HG03354 (cell line): ENCODE measurements around the gene GPX2.

ENCODE experiments used
- ATAC-seq: cut with Tn5 transposase; IDR thresholded peaks from one replicate; pipeline ENCODE4 v1.9.1; 2021; ENCODE audit warnings: mild to moderate bottlenecking; ENCODE audit not compliant: unreplicated experiment, poor library complexity, severe bottlenecking

Gene GPX2

DNA sequence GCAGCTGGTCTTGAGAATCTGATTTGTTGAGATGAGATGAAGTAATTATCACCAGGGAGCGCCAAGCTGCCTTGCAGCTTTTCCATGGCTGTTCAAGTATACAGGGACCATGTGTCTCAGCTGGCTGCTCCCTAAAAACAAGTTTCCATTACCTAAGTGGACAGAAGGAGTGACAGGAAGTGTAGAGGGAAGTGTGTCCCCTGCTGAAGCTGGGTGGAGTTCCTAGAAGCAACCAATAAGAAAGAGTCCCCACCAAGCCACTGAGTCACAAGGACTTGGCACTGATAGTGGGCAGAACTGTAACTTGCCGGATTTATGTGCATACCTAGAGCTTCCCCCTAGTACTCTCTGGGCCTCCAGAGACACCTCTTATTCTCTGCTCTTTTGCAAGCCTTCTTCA, 1.5 kb upstream of the GPX2 start:
- ATAC-seq = no peak

DNA sequence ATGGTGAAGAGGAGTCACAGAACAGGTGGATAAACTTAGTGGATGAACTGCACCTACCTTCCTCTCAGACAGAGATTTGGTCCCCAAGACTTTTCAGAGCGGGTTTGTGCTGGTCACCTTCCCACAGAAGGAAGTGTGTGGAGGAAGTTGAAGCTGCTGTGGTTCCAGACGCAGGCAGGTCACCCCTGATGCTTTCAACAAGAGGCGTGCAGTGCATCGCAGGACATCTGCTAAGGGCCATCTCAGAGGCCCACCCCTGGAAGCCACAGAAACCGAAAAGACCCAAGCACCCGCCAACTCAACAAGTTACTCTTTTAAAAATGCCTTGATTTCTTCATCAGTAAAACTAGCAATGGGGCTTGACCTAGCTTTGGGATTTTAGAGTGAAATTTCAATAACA, 1.0 kb upstream of the GPX2 start:
- no peak for ATAC-seq

- ATAC-seq = no peak
Measured at GRCh38 chr14:64940336-64940910, 2.1 kb downstream of the GPX2 start.

GRCh38 chr14:64939817-64940190, 2.7 kb downstream of the GPX2 start:
- no peak for ATAC-seq

DNA sequence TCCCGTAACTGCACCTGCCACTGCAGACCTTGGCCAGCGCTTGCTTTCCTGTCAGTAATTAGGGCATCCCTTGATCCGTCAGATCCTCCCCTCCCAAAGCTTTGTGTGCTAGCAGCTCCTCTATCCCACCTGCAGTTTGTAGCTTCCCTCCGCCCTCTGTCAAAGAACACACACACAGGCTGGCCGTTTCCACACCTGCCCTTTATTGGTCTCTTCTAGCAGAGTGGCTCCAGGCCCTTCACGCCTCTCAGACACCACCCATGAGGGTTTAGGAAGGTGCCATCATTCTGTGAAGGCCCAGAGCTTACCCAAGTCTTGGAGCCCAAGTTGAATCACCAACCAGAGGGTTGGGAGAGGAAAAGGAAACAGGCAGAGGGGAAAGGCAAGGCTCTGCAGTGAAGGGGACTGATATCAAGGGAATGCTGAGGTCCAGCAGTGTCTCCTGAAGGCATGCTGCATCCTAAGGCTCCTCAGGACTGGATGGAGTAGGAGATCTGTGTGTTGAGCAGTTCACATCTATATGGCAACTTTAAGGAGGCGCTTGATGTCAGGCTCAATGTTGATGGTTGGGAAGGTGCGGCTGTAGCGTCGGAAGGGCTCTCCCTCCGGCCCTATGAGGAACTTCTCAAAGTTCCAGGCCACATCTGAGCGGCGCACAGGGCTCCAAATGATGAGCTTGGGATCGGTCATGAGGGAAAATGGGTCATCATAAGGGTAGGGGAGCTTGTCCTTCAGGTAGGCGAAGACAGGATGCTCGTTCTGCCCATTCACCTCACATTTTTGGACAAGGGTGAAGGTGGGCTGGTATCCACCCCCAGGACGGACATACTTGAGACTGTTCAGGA, 3.4 kb downstream of the GPX2 start:
- no peak for ATAC-seq

GRCh38 chr14:64937821-64938193, 4.7 kb downstream of the GPX2 start:
- no peak for ATAC-seq

DNA sequence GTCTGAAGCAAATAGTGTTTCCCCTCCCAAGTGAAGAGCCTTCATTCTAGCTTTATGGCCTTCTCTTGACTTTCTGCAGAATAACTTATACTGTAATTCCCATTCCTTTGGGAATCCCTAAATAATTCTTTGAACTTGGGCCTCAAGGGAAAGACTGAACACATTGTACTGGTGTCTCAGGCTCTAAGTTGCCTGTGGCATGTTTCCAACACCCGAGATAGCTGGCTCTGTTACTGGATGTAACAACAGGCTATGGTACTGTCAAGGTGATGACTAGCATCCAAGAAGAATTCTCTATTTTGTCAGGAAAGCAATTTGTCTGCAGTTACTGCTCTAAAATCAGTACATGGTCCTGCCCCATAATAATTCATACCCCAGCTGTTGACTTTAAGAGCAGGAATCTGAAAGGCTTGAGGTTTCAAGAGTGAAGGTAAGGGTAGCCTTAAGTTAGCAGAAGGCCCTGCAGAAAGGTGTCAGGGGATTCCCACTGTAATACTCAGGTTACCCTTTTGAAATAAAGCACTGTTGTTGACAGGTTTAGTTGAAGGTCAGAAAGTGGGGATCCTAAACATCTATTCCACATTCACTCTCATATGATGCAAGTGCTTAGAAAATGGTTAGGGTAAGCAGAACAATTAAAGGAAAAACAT, 5.2 kb downstream of the GPX2 start:
- no peak for ATAC-seq

- ATAC-seq = no peak
Measured at GRCh38 chr14:64935508-64935907, 7.0 kb downstream of the GPX2 start.

GRCh38 chr14:64934338-64934929, 8.1 kb downstream of the GPX2 start:
- no peak for ATAC-seq

GRCh38 chr14:64932231-64932630, 10.3 kb downstream of the GPX2 start:
- ATAC-seq = no peak

DNA sequence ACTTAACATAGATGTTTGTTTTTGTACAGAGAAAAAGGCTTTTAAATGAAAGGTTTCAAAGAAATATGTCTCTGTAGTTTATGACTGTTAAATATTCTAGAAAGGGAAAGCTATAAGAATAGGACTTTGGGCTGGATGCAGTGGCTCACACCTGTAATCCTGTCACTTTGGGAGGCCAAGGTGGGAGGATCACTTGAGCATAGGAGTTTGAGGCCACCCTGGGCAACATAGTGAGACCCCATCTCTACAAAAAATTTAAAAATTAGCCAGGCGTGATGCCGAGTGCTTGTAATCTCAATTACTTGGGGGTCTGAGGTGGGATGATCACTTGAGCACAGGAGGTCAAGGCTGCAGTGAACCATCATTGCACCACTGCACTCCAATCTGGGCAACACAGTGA, 11.4 kb downstream of the GPX2 start:
- ATAC-seq = no peak

- ATAC-seq = no peak
Measured at GRCh38 chr14:64930085-64930843, 12.3 kb downstream of the GPX2 start.

DNA sequence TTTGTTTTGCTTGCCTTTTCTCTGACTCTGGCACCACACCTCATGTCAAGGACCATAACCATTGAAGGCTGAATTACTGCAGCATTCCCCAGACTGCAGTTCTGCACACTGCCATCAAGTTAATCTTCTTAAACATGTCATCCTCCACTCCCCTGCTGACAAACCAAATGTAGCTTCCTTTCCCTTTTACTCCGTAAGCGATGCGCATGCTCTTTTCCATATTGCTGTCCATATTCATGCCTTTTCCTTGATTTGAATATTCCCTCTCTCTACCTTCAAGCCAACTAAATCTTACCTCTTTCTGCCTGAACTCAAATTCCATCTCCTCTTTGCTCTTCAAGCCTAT, 13.6 kb downstream of the GPX2 start:
- no peak for ATAC-seq

- peak; percentile 69 for ATAC-seq
Measured at GRCh38 chr14:64928239-64929013, 14.1 kb downstream of the GPX2 start.

DNA sequence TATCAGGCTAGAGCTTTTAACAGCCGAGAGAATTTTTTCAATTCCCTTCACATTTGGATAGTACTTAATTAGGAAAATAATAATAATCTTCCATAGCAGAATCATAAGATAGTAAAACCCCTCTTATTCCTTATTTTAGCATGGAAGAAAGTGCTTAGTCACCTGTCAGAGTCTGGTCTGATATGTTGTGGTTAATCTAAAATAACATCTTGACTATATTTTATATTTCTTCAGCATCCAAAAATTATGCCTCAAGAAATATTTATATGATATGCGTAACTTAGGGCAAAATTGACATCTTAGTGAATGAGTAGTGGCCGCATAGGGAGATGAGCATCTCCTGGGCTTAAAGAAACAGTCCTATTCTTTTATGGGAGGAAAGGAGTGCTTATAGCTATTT, 15.5 kb downstream of the GPX2 start:
- no peak for ATAC-seq

- ATAC-seq = no peak
Measured at GRCh38 chr14:64926398-64926995, 16.0 kb downstream of the GPX2 start.

DNA sequence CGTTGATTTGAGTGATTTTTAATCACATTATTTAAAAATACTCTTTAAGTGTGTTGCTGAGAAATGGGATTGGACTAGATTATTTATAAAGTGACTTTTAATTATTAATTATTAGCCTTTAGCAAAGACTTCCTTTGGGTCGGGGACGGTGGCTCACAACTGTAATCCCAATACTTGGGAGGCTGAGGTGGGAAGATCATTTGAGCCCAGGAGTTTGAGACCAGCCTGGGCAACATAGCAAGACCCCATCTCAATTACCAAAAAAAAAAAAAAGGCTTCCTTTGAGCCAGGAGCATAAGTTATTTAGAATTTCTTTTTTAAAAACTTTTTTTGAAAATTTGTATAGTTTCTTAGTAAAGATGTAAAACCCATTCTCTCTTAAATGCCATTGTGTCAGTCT, 19.5 kb downstream of the GPX2 start:
- ATAC-seq = no peak

GRCh38 chr14:64920465-64920864, 22.1 kb downstream of the GPX2 start:
- no peak for ATAC-seq

GRCh38 chr14:64919618-64920017, 22.9 kb downstream of the GPX2 start:
- no peak for ATAC-seq
